Fibroblast of skin of back (primary cell): ENCODE measurements around the gene CSNK1D.
A peak's percentile ranks its signal among the peaks of the same experiment; 100 is the strongest.

Experiments used
- DNase-seq: peaks from one replicate; pipeline ENCODE4 v3.0.0-alpha.2; 2013

Gene CSNK1D

GRCh38 chr17:82249896-82250581 is 23.5 kb downstream of the CSNK1D start:
- DNase-seq = no peak

GRCh38 chr17:82248815-82249674 is 24.5 kb downstream of the CSNK1D start:
- no peak for DNase-seq

GRCh38 chr17:82247856-82248671 is 25.4 kb downstream of the CSNK1D start:
- DNase-seq = no peak

- no peak for DNase-seq
Measured at GRCh38 chr17:82247182-82247823, 26.2 kb downstream of the CSNK1D start.

GRCh38 chr17:82246365-82247181 is 26.9 kb downstream of the CSNK1D start:
- peak; percentile 75 for DNase-seq

- DNase-seq = no peak
Measured at GRCh38 chr17:82246040-82246364, 27.5 kb downstream of the CSNK1D start.

GRCh38 chr17:82245134-82246039 is 28.1 kb downstream of the CSNK1D start:
- DNase-seq = no peak

GRCh38 chr17:82244413-82245133 is 28.9 kb downstream of the CSNK1D start:
- DNase-seq = no peak

GRCh38 chr17:82243648-82244412 is 29.7 kb downstream of the CSNK1D start:
- no peak for DNase-seq

- peak; percentile 75 for DNase-seq
Measured at GRCh38 chr17:82242977-82243647, 30.4 kb downstream of the CSNK1D start.

GRCh38 chr17:82242698-82242976 is 30.9 kb downstream of the CSNK1D start:
- no peak for DNase-seq

- no peak for DNase-seq
Measured at GRCh38 chr17:82241926-82242697, 31.4 kb downstream of the CSNK1D start.

- DNase-seq = peak; percentile 80
Measured at GRCh38 chr17:82241183-82241925, 32.1 kb downstream of the CSNK1D start.

GRCh38 chr17:82240506-82241182 is 32.9 kb downstream of the CSNK1D start:
- no peak for DNase-seq

GRCh38 chr17:82239926-82240505 is 33.5 kb downstream of the CSNK1D start:
- DNase-seq = no peak

- no peak for DNase-seq
Measured at GRCh38 chr17:82239401-82239925, 34.0 kb downstream of the CSNK1D start.
